Esophagus (tissue), 2 donors: ENCODE measurements around the gene ADAMTSL1. TPM values are rescaled to one million over a fixed set of nuclear protein-coding genes. Genes with fewer than 3 reads are reported as not detected.

ENCODE experiments used
- H3K27ac ChIP-seq, 2 donors: one replicate each; pipeline ENCODE4 v1.5.1; 2013; ENCODE audit warnings: low read depth in 2 of 2, mild to moderate bottlenecking in 2 of 2, inconsistent platforms in 1 of 2, low read length in 1 of 2, moderate library complexity in 1 of 2
- H3K27me3 ChIP-seq, 2 donors: one replicate each; pipeline ENCODE4 v1.6.1; 2013; ENCODE audit warnings: low read length in 2 of 2, control low read depth in 1 of 2, mild to moderate bottlenecking in 1 of 2; ENCODE audit not compliant: insufficient read depth in 2 of 2, control insufficient read depth in 1 of 2
- H3K36me3 ChIP-seq, 2 donors: one replicate each; pipeline ENCODE4 v1.6.1; 2013; ENCODE audit warnings: low read length in 1 of 2; ENCODE audit not compliant: control insufficient read depth in 2 of 2, insufficient read depth in 2 of 2
- H3K4me1 ChIP-seq, 2 donors: one replicate each; pipeline ENCODE4 v1.6.1; 2013; ENCODE audit warnings: low read length in 1 of 2; ENCODE audit not compliant: control insufficient read depth in 2 of 2, insufficient read depth in 2 of 2
- H3K4me3 ChIP-seq, 2 donors: one replicate each; pipeline ENCODE4 v1.5.1; 2013; ENCODE audit warnings: low read length in 2 of 2, mild to moderate bottlenecking in 2 of 2, low read depth in 1 of 2, moderate library complexity in 1 of 2
- H3K9me3 ChIP-seq, 2 donors: one replicate each; pipeline ENCODE4 v1.6.1; 2013; ENCODE audit warnings: mild to moderate bottlenecking in 2 of 2, low read depth in 1 of 2, low read length in 1 of 2, moderate library complexity in 1 of 2; ENCODE audit not compliant: control insufficient read depth in 2 of 2, insufficient read depth in 1 of 2
- WGBS, 2 donors: extraction: QIAGEN DNeasy Blood & Tissue Kit; methylation state at CpG; one replicate each; pipeline ENCODE4 v1.1.7; 2013; 5-methylcytosine and 5-hydroxymethylcytosine counted together
- polyA plus RNA-seq, 2 donors: library from polyadenylated mRNA; stranded (reverse); fragments of 200-250 nt; gene quantifications; one replicate each; pipeline ENCODE4 v1.2.3, GENCODE V29; 2013
- donor health status: healthy with polysubstance abuse.
- donor health status: Bipolar disorder and iron deficiency.

The ADAMTSL1 gene
- polyA plus RNA-seq, 2 donors = 1.2 to 1.8 TPM

- Histone ChIP-seq H3K36me3 (no peaks in the 10 kb centered on the region), H3K27ac (no peak overlapping the region), H3K4me1 (peaks cover 3 to 4% of the 10 kb centered on the region in 2 donors), H3K27me3 (no peaks in the 10 kb centered on the region), H3K9me3 (no peaks in the 10 kb centered on the region), H3K4me3 (no peak overlapping the region)
- 25 to 29% methylated on average over 1 of the region's 1 CpG for WGBS, 2 donors
These were observed 32.7 kb upstream of the ADAMTSL1 start for GRCh38 chr9:18441261-18441660.

GRCh38 chr9:18442629-18443491 is 31.1 kb upstream of the ADAMTSL1 start:
- no peaks in the 10 kb centered on the region for H3K27me3 ChIP-seq
- H3K27ac ChIP-seq = peak overlapping the region in 1 of 2 donors; percentile 41
- no peak overlapping the region for H3K4me3 ChIP-seq
- no peaks in the 10 kb centered on the region for H3K36me3 ChIP-seq
- no peaks in the 10 kb centered on the region for H3K9me3 ChIP-seq
- H3K4me1 ChIP-seq = peaks cover under 1 to 4% of the 10 kb centered on the region in 2 donors
- 8 to 9% methylated on average over 6 of the region's 6 CpGs for WGBS, 2 donors

- Histone ChIP-seq H3K27ac (peak overlapping the region in 1 of 2 donors; percentile 30), H3K36me3 (no peaks in the 10 kb centered on the region), H3K27me3 (no peaks in the 10 kb centered on the region), H3K4me1 (peaks cover 0 to 2% of the 10 kb centered on the region in 2 donors), H3K9me3 (no peaks in the 10 kb centered on the region), H3K4me3 (no peak overlapping the region)
- WGBS, 2 donors = 18 to 31% methylated on average over 4 of the region's 4 CpGs
These were observed 26.8 kb upstream of the ADAMTSL1 start for GRCh38 chr9:18447131-18447530.

GRCh38 chr9:18447541-18447940 is 26.4 kb upstream of the ADAMTSL1 start:
- Histone ChIP-seq H3K4me1 (peaks cover 0 to 2% of the 10 kb centered on the region in 2 donors), H3K4me3 (no peak overlapping the region), H3K27me3 (no peaks in the 10 kb centered on the region), H3K36me3 (no peaks in the 10 kb centered on the region), H3K9me3 (no peaks in the 10 kb centered on the region), H3K27ac (no peak overlapping the region)
- 54 to 70% methylated on average over 3 of the region's 3 CpGs for WGBS, 2 donors

GRCh38 chr9:18448101-18448500 is 25.9 kb upstream of the ADAMTSL1 start:
- no peaks in the 10 kb centered on the region for H3K36me3 ChIP-seq
- H3K4me3 ChIP-seq = no peak overlapping the region
- no peaks in the 10 kb centered on the region for H3K9me3 ChIP-seq
- no peaks in the 10 kb centered on the region for H3K27me3 ChIP-seq
- H3K4me1 ChIP-seq = peaks cover 2 to 3% of the 10 kb centered on the region in 2 donors
- no peak overlapping the region for H3K27ac ChIP-seq

- H3K9me3 ChIP-seq = no peaks in the 10 kb centered on the region
- no peaks in the 10 kb centered on the region for H3K27me3 ChIP-seq
- no peak overlapping the region for H3K4me3 ChIP-seq
- 59 to 68% methylated on average over 3 of the region's 3 CpGs for WGBS, 2 donors
- H3K36me3 ChIP-seq = no peaks in the 10 kb centered on the region
- peaks cover 2 to 3% of the 10 kb centered on the region in 2 donors for H3K4me1 ChIP-seq
- H3K27ac ChIP-seq = no peak overlapping the region
These were observed 22.5 kb upstream of the ADAMTSL1 start for GRCh38 chr9:18451406-18451805.

- no peak overlapping the region for H3K4me3 ChIP-seq
- H3K36me3 ChIP-seq = no peaks in the 10 kb centered on the region
- H3K27ac ChIP-seq = no peak overlapping the region
- H3K9me3 ChIP-seq = no peaks in the 10 kb centered on the region
- H3K27me3 ChIP-seq = no peaks in the 10 kb centered on the region
- WGBS, 2 donors = 80 to 92% methylated on average over 2 of the region's 2 CpGs
- peaks cover 2 to 3% of the 10 kb centered on the region in 2 donors for H3K4me1 ChIP-seq
These were observed 21.7 kb upstream of the ADAMTSL1 start for GRCh38 chr9:18452276-18452675.

- Histone ChIP-seq H3K4me1 (peaks cover 0 to 3% of the 10 kb centered on the region in 2 donors), H3K27me3 (no peaks in the 10 kb centered on the region), H3K4me3 (no peak overlapping the region), H3K27ac (no peak overlapping the region), H3K9me3 (no peaks in the 10 kb centered on the region), H3K36me3 (no peaks in the 10 kb centered on the region)
- 78 to 90% methylated on average over 4 of the region's 4 CpGs for WGBS, 2 donors
These were observed 17.2 kb upstream of the ADAMTSL1 start for GRCh38 chr9:18456624-18457237.

GRCh38 chr9:18457510-18457909 is 16.4 kb upstream of the ADAMTSL1 start:
- Histone ChIP-seq H3K36me3 (no peaks in the 10 kb centered on the region), H3K4me1 (peaks cover 0 to 3% of the 10 kb centered on the region in 2 donors), H3K9me3 (no peaks in the 10 kb centered on the region), H3K27ac (no peak overlapping the region), H3K4me3 (no peak overlapping the region), H3K27me3 (no peaks in the 10 kb centered on the region)
- WGBS, 2 donors = 69 to 72% methylated on average over 2 of the region's 2 CpGs
